RWPE1 (cell line): ENCODE measurements around the gene DDX3Y.

Experiments
- CTCF ChIA-PET: fragments of 350-600 bp; sonication (Branson Sonifier 250); formaldehyde crosslinking; extraction: SDS; loops from one replicate; lab custom pipeline; 2021; lab: Yijun Ruan, JAX
- POLR2A ChIA-PET: fragments of 400-600 bp; formaldehyde crosslinking; extraction: SDS; loops from one replicate; lab custom pipeline; 2020; ENCODE audit warnings: antibody characterized with exemption; ENCODE audit not compliant: low non-redundant PET; lab: Yijun Ruan, JAX
- DNase-seq: peaks from one replicate; pipeline ENCODE4 v3.0.0; 2012; ENCODE audit warnings: low spot score
- H3K27ac ChIP-seq: fragments of 450-650 bp; 2 replicates; pipeline ENCODE4 v1.5.1; 2017
- CTCF ChIP-seq: fragments of 450-650 bp; conservative IDR thresholded peaks from 2 replicates; pipeline ENCODE4 v1.5.1; 2017; ENCODE audit warnings: low read depth, mild to moderate bottlenecking

Gene DDX3Y

DNA sequence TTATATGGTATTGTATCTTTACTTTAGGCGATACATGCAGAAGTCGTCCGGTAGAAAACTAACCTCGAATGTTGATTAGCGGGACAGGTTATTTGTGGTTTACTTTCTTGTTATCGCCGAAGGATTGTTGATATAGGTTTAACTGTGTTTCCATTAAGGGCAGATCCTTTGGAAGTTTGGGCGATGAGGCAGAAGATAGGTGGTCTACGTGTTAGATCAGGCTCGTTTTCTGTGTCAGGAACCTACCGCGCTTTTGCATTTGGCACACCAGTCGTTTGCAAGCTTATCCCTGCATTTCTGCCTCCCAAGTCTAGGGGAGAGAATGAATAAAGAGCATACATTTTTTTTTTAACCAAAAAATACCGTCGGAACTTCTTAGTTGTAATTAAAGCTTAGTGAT is 1.2 kb downstream of the DDX3Y start:
- ChIA-PET CTCF (no interaction called here), POLR2A (no interaction called here)
- H3K27ac ChIP-seq = no peak overlapping the region
- DNase-seq = no peak
- no peak for TF ChIP-seq CTCF

DNA sequence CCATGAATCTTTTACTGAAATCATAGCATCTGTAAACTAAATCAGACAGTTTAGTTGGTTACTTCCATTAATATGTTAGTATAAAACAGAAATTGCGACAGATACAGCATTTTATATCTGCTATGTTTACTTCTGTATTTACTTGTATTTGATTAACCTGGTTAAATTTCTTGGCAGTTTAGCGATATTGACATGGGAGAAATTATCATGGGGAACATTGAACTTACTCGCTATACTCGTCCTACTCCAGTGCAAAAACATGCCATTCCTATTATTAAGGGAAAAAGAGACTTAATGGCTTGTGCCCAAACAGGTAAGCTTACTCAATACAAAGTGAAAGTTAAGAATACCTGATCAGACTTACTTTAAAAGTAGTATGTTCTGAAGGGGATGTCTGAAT is 8.9 kb downstream of the DDX3Y start:
- ChIA-PET POLR2A (no interaction called here), CTCF (no interaction called here)
- no peak for DNase-seq
- H3K27ac ChIP-seq = no peak overlapping the region
- no peak for TF ChIP-seq CTCF

GRCh38 chrY:12928043-12928442 is 23.4 kb downstream of the DDX3Y start:
- ChIA-PET POLR2A (no interaction called here), CTCF (no interaction called here)
- no peak for TF ChIP-seq CTCF
- no peak overlapping the region for H3K27ac ChIP-seq
- DNase-seq = no peak

DNA sequence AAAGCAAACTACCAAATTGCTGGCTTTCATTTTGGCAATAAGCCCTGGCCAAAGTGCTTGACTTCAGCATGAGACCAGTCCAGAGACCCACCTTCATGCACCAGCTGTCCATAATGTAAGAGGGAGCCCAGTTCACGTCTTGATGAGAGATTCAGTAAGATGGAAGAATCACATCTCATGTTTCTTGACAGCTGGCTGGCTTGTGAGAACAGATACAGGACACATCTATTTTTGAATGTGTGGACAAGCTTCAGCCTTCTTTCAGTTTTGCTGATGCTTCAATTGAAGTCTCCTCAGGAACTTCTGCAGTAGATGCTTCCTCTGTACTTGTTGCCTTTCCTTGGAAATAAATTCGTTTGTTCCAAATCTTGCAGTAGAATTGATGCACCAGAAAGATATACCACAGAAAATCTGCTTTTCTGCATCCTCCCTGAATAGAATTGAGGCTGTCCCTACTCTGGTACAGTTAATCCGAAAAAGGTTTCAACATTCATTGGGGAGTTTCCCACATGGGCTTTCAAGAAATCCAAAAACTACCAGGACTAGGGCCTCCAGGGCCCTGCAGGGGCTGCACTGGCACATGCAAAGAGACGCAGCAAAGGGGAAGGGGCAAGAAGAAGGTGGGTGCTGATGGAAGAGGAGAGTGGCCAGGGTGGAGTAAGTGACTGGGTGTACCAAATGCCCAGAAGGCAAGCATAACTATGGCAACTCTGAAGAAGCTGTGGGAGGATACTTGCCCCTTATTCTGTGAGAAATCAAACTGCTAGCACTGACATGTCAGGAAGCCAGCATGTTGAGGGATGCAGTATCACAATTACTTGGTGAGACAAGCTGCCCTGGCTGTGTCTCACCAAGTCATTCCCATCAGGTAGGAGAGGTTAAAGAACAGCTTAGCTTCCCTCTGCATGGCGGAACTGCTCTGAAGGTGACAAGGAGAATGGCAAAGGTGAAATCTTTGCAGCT is 37.3 kb downstream of the DDX3Y start:
- CTCF ChIA-PET = no interaction called here
- H3K27ac ChIP-seq = no peak overlapping the region
- TF ChIP-seq CTCF = no peak
- POLR2A ChIA-PET = no interaction called here
- DNase-seq = no peak
